ENCODE measurements around the gene TMEM179. TPM values are rescaled to one million over a fixed set of nuclear protein-coding genes. Genes with fewer than 3 reads are reported as not detected.

The TMEM179 gene
- total RNA-seq, 1 donor from 2014 or later: 0.39 TPM

DNA sequence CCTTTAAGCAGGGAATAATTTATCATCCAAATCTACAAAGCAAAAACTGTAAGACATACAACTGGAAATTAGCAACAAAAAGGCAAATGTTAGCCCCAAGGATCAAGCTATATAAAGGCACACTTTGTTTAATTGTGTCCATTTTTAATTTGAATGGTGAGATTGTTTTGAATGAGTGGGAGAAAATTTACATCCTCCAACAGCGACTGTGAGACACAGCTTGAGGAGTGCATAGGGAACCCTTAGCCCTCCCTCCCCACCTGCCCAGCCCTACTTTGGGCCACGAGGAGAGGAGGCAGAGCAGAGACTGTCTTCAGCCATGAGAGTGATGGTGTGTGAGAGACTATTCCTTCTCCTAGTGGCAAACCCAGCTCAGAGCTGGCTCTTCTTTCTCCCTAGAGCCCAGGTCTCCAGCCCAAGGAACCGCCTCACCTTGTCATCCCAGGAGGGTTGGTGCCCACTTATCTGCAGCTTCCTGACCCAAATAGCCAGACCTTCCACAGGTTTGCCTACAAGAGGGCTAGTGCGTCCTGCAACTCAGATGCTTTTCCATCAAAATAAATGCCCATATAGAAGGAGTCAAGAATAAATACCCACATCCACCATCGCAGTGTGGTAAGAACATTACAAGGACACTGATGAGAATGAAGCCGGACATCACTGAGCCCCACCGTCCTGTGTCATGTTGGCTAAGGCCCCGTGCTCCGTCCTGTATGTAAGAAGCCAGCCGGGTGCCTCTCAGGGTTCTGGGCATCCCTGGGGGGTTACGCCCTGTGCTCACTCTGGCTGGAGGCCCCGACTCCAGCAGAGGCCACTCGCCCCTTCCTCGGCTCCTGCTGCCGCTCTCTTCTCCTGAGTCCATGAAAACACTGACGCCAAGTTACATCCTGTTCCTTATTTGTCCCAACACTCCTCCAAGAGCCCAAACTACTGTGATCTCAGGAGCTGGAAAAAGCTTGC lies 61.4 kb downstream of the TMEM179 start:
- no peak for DNase-seq

DNA sequence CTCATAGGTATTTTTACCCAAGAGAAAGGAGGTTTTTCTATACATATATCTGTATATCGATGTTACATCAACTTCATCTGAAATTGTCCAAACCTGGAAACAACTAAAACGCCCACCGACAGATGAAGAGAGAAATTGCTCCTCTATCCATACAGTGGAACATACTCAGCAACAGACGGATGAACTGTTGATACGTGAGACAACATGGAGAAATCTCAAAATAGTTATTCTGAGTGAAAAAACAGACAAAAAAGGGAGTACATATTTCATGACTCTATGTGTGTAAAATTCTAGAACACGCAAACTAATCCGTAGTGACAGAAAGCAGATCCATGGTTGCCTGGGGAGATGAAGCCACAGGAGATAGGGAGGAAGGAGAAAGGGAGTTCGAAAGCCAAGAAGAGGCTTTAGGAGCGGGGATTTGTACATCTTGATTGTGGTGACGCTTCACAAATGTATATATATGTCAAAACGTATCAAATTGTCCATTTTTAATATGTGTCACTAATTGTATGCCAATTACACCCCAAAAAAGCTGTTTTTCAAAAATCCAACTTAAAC lies 62.6 kb downstream of the TMEM179 start:
- no peak for DNase-seq

Other genes starting within 250 kb of the TMEM179 start
- gene C14orf180, start 25.0 kb downstream of the TMEM179 start, total RNA-seq: 6.8 TPM
- gene INF2, start 84.8 kb upstream of the TMEM179 start, total RNA-seq: 25.7 TPM
- gene ADSS1, start 119.5 kb upstream of the TMEM179 start, total RNA-seq: 16.9 TPM
- gene SIVA1, start 148.4 kb upstream of the TMEM179 start, total RNA-seq: 40.1 TPM
- gene AKT1, start 191.0 kb upstream of the TMEM179 start, total RNA-seq: 62.3 TPM
- 2.8 TPM for gene ZBTB42, start 196.3 kb upstream of the TMEM179 start, total RNA-seq